Stimulated activated CD4-positive, alpha-beta T cell treated with anti-CD3 and anti-CD28 coated beads, Interleukin-15, amount 100 ng/mL, for 48 hours (primary cell): Measurements from ENCODE around the gene OR1K1.
"Not testable (repeated sequence)": the region's sequence is repeated elsewhere in the genome, so short reads cannot be mapped to it uniquely, and the experiment has no call there.

Source experiments
- DNase-seq, 2 donors: peaks; one replicate each; pipeline ENCODE4 v3.0.0-alpha.2; 2020; ENCODE audit warnings: low read depth in 2 of 2

Gene OR1K1

GRCh38 chr9:122812736-122813135, 12.8 kb downstream of the OR1K1 start:
- DNase-seq = no peak

- no peak for DNase-seq
Measured at GRCh38 chr9:122814545-122814944, 14.6 kb downstream of the OR1K1 start.

- DNase-seq = no peak
Measured at GRCh38 chr9:122815544-122815943, 15.6 kb downstream of the OR1K1 start.

GRCh38 chr9:122816163-122816867, 16.4 kb downstream of the OR1K1 start:
- DNase-seq = peak in 1 of 2 donors; percentile 19

- DNase-seq = no peak
Measured at GRCh38 chr9:122819326-122819725, 19.4 kb downstream of the OR1K1 start.

- no peak for DNase-seq
Measured at GRCh38 chr9:122819791-122820489, 20.0 kb downstream of the OR1K1 start.

- DNase-seq = no peak
Measured at GRCh38 chr9:122820490-122820845, 20.5 kb downstream of the OR1K1 start.

GRCh38 chr9:122821278-122821943, 21.5 kb downstream of the OR1K1 start:
- DNase-seq = no peak

- no peak for DNase-seq
Measured at GRCh38 chr9:122822056-122822455, 22.1 kb downstream of the OR1K1 start.

GRCh38 chr9:122822938-122823337, 23.0 kb downstream of the OR1K1 start:
- no peak for DNase-seq

GRCh38 chr9:122827761-122828093, 27.8 kb downstream of the OR1K1 start:
- no peak for DNase-seq

- not testable (repeated sequence) for DNase-seq
Measured at GRCh38 chr9:122828965-122829284, 29.0 kb downstream of the OR1K1 start.

- no peak for DNase-seq
Measured at GRCh38 chr9:122832194-122832593, 32.3 kb downstream of the OR1K1 start.

- DNase-seq = no peak
Measured at GRCh38 chr9:122835313-122835731, 35.4 kb downstream of the OR1K1 start.

GRCh38 chr9:122837266-122837850, 37.4 kb downstream of the OR1K1 start:
- DNase-seq = no peak

GRCh38 chr9:122838441-122838840, 38.5 kb downstream of the OR1K1 start:
- not testable (repeated sequence) for DNase-seq

GRCh38 chr9:122841501-122841900, 41.6 kb downstream of the OR1K1 start:
- DNase-seq = no peak

- DNase-seq = no peak
Measured at GRCh38 chr9:122844137-122844536, 44.2 kb downstream of the OR1K1 start.

GRCh38 chr9:122845116-122845515, 45.2 kb downstream of the OR1K1 start:
- no peak for DNase-seq

GRCh38 chr9:122846371-122846940, 46.5 kb downstream of the OR1K1 start:
- DNase-seq = no peak

GRCh38 chr9:122848256-122848943, 48.5 kb downstream of the OR1K1 start:
- no peak for DNase-seq
